GM10248 (cell line): ENCODE measurements around the gene MRPS6.

Experiments
- CTCF ChIA-PET: fragments of 300-600 bp; sonication (Branson Sonifier 250); formaldehyde crosslinking; extraction: SDS; loops from one replicate; lab custom pipeline; 2021; ENCODE audit warnings: antibody characterized with exemption; lab: Yijun Ruan, JAX
- POLR2A ChIA-PET: fragments of 350-650 bp; sonication (Branson Sonifier 250); formaldehyde crosslinking; extraction: SDS; loops from one replicate; lab custom pipeline; 2020; ENCODE audit warnings: antibody characterized with exemption; lab: Yijun Ruan, JAX
- DNase-seq: peaks from one replicate; pipeline ENCODE4 v3.0.0; 2012; ENCODE audit errors: extremely low spot score
- CTCF ChIP-seq: IDR thresholded peaks from 2 replicates; pipeline ENCODE4 v1.5.1; 2012; ENCODE audit warnings: mild to moderate bottlenecking, low read depth; ENCODE audit errors: extremely low read depth, missing control alignments, control extremely low read depth

The MRPS6 gene

DNA sequence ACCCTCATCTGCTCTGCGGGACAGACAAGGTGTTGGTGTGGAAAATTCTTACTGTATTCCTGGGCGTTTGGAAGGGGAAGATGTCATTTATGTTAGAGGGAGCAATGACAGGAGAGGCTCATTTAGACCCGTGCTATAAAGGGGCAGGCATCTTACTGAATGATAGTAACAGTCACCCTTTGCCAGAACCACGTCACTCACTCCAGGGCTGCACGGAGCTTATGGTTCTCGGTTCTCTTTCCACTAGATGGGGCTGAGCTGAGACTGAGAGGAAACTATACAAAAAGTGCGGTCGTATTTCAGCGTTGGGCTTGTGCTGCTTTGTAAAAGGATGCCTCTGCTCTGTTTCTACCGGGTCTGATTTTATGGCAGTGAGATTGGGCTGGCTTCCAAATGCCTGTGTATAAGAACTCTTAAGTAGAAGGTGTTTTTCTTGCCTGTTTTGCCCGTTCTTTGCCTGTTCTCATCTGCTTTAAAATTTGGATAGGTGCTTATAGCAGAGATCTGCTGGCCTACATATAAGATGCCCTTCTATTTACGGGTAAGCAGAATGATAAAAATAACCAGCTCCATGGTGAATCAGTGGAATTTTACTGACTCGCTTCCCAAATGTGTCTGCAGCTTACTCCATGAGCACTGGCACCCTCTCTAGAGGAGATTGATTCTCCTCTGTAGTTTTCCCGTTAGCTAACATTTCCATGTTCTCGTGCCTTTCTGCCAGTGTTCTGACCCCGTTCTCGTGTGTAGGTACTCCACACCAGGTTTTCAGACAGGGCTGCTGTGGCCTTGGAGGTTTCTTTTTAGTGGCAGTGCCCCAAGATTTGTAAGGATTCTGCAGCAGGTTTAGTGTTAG, 55.9 kb downstream of the MRPS6 start:
- no peak for TF ChIP-seq CTCF
- ChIA-PET CTCF (interaction anchor here (0.7 to 1.4 kb wide), 4 partner anchors 13 to 218 kb away, joined by 3 to 5 read pairs (median 4); no protein-coding TSS in a partner anchor), POLR2A (no interaction called here)
- DNase-seq, result no peak

GRCh38 chr21:34129901-34130715, 56.7 kb downstream of the MRPS6 start:
- CTCF ChIA-PET, result interaction anchor here (0.7 to 1.3 kb wide), 5 partner anchors 14 to 222 kb away, joined by 3 to 5 read pairs (median 3); no protein-coding TSS in a partner anchor

DNA sequence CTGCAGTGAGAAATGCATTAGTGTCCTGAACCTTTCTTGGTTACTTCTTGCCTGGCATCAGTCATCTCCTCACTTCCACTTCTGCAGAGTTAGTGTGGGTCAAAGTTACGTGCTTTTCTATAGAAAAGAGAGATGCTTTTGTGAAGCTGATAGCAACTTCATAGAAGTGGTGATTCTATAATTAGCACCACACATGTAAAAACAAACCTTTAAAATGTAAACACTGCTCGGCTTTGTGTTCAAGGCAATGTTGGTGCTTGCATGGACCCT, 57.3 kb downstream of the MRPS6 start:
- POLR2A ChIA-PET, result no interaction called here
- no peak for TF ChIP-seq CTCF
- no peak for DNase-seq
- CTCF ChIA-PET, result interaction anchor here (0.9 to 1.3 kb wide), 5 partner anchors 29 to 221 kb away, joined by 3 to 5 read pairs (median 3); no protein-coding TSS in a partner anchor

More at GRCh38 chr21:34129901-34130715, 56.7 kb downstream of the MRPS6 start:
- POLR2A ChIA-PET, result no interaction called here
- TF ChIP-seq CTCF, result no peak
- DNase-seq, result no peak

GRCh38 chr21:34131586-34131985, 58.2 kb downstream of the MRPS6 start:
- ChIA-PET CTCF (interaction anchor here (0.8 to 1.3 kb wide), 4 partner anchors 23 to 220 kb away, joined by 3 to 5 read pairs (median 3); no protein-coding TSS in a partner anchor), POLR2A (no interaction called here)
- DNase-seq, result no peak
- no peak for TF ChIP-seq CTCF

GRCh38 chr21:34132202-34132601, 58.8 kb downstream of the MRPS6 start:
- no peak for DNase-seq
- no peak for TF ChIP-seq CTCF
- CTCF ChIA-PET, result interaction anchor here (1.1 to 1.3 kb wide), 3 partner anchors 8 to 70 kb away, joined by 3 read pairs; no protein-coding TSS in a partner anchor
- POLR2A ChIA-PET, result no interaction called here

DNA sequence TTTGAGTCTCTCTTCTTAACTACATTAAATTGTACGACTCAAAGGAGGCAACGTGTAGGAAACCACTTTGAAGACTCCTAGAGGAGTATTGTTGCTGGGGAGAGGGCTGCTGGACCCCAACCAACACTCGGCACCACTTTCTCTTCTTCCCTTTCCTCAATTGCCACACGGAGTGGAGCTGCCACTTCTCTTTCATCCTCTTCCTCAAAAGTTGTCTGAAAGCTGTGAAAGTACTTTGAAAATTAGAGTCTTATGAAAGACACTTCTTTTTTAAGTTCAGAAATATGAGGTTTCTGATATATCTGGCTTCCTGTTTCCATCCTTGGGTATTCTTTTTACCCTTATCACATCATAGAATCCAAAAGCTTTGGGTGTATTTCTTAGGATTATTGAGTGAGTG, 59.5 kb downstream of the MRPS6 start:
- ChIA-PET CTCF (interaction anchor here (1.1 to 1.5 kb wide), 4 partner anchors 9 to 69 kb away, joined by 3 to 6 read pairs (median 3); no protein-coding TSS in a partner anchor), POLR2A (no interaction called here)
- no peak for TF ChIP-seq CTCF
- no peak for DNase-seq
